Mucosa of descending colon (tissue), 3 donors: ENCODE results near the gene HDAC4. TPM values are rescaled to one million over a fixed set of nuclear protein-coding genes. Genes with fewer than 3 reads are reported as not detected.

Experiments
- ATAC-seq: fragments of 200-7000 bp; cut with Tn5 transposase; one replicate; pipeline ENCODE4 v1.9.1; 2020; ENCODE audit warnings: mild to moderate bottlenecking, moderate library complexity
- DNase-seq, 3 donors: peaks; one replicate each; pipeline ENCODE4 v3.0.0-alpha.2; 2020
- H3K36me3 ChIP-seq: fragments of 200-600 bp; one replicate; pipeline ENCODE4 v1.8.0; 2021; ENCODE audit warnings: low read depth, mild to moderate bottlenecking
- H3K4me1 ChIP-seq: fragments of 200-600 bp; one replicate; pipeline ENCODE4 v1.8.0; 2021; ENCODE audit warnings: low read depth, mild to moderate bottlenecking
- H3K4me3 ChIP-seq: fragments of 200-600 bp; one replicate; pipeline ENCODE4 v1.8.0; 2021; ENCODE audit warnings: mild to moderate bottlenecking
- H3K9me3 ChIP-seq: fragments of 200-600 bp; one replicate; pipeline ENCODE4 v1.8.0; 2021; ENCODE audit warnings: mild to moderate bottlenecking
- CTCF ChIP-seq: fragments of 200-600 bp; IDR thresholded peaks from one replicate; pipeline ENCODE4 v1.8.0; 2022; ENCODE audit warnings: antibody characterized with exemption, mild to moderate bottlenecking
- intact Hi-C, 2 donors: fragments of 100-400 bp; cut with DNase I in 1 of 2; cut with micrococcal nuclease in 1 of 2; formaldehyde crosslinking; loops; one replicate each; pipeline versions ENCODE4 v1.11.0 to v1.11.1; 2022; cut with DNase I, micrococcal nuclease
- total RNA-seq, 3 donors: library from RNA; stranded (reverse); fragmentation: NEBNext Ultra II Directional in 2 of 3; extraction: Animal tissue kit (Norgen Biotek cat#: 25700) in 2 of 3; gene quantifications; one replicate each; pipeline versions ENCODE4 v1.2.1 to v1.2.4, GENCODE V29; 2021 to 2023
- donor health status: DM: no; HTN: no; CAD: no; lungs with moderate emphysema.
- donor health status: DM: no; HTN: no; CAD: no.
- donor health status: DM: no; HTN: yes; CAD: no.

The HDAC4 gene
- total RNA-seq, 3 donors from 2014 or later, result 41.4 to 147 (median 44.0) TPM

GRCh38 chr2:239262484-239263230, 138.2 kb downstream of the HDAC4 start:
- intact Hi-C loops, result no loop called here
- no peak for DNase-seq
- Histone ChIP-seq H3K4me1 (peaks cover 41% of the 10 kb centered on the region), H3K4me3 (no peak overlapping the region), H3K9me3 (no peaks in the 10 kb centered on the region), H3K36me3 (no peaks in the 10 kb centered on the region)
- no peak for ATAC-seq
- no peak for TF ChIP-seq CTCF

GRCh38 chr2:239261796-239262483, 138.9 kb downstream of the HDAC4 start:
- intact Hi-C loops, result no loop called here
- Histone ChIP-seq H3K9me3 (no peaks in the 10 kb centered on the region), H3K4me1 (peaks cover 34% of the 10 kb centered on the region), H3K4me3 (no peak overlapping the region), H3K36me3 (no peaks in the 10 kb centered on the region)
- ATAC-seq, result no peak
- no peak for TF ChIP-seq CTCF
- no peak for DNase-seq

- intact Hi-C loops, result no loop called here
- Histone ChIP-seq H3K4me1 (peaks cover 28% of the 10 kb centered on the region), H3K36me3 (no peaks in the 10 kb centered on the region), H3K9me3 (no peaks in the 10 kb centered on the region), H3K4me3 (no peak overlapping the region)
- ATAC-seq (no peak), DNase-seq (no peak)
- no peak for TF ChIP-seq CTCF
Measured at GRCh38 chr2:239261356-239261755, 139.5 kb downstream of the HDAC4 start.

GRCh38 chr2:239260546-239261327, 140.1 kb downstream of the HDAC4 start:
- ATAC-seq, result no peak
- H3K36me3 ChIP-seq, result no peaks in the 10 kb centered on the region
- DNase-seq, result no peak
- no peak for TF ChIP-seq CTCF
- intact Hi-C loops, result no loop called here
- H3K9me3 ChIP-seq, result no peaks in the 10 kb centered on the region
- no peak overlapping the region for H3K4me3 ChIP-seq
- H3K4me1 ChIP-seq, result peaks cover 22% of the 10 kb centered on the region

- peaks cover 12% of the 10 kb centered on the region for H3K4me1 ChIP-seq
- H3K4me3 ChIP-seq, result no peak overlapping the region
- no peaks in the 10 kb centered on the region for H3K36me3 ChIP-seq
- DNase-seq (no peak), ATAC-seq (peak; percentile 38)
- H3K9me3 ChIP-seq, result no peaks in the 10 kb centered on the region
- TF ChIP-seq CTCF, result no peak
- intact Hi-C loops, result no loop called here
Measured at GRCh38 chr2:239259603-239260298, 141.1 kb downstream of the HDAC4 start.
